Measurements from ENCODE around the gene CD300A. TPM values are rescaled to one million over a fixed set of nuclear protein-coding genes. Genes with fewer than 3 reads are reported as not detected.

CD300A gene
- total RNA-seq, 5 donors from 2014 or later (not counting 1 experiment from before 2014, with no cell fraction given), result 9.2 to 18.8 (median 12.5) TPM

DNA sequence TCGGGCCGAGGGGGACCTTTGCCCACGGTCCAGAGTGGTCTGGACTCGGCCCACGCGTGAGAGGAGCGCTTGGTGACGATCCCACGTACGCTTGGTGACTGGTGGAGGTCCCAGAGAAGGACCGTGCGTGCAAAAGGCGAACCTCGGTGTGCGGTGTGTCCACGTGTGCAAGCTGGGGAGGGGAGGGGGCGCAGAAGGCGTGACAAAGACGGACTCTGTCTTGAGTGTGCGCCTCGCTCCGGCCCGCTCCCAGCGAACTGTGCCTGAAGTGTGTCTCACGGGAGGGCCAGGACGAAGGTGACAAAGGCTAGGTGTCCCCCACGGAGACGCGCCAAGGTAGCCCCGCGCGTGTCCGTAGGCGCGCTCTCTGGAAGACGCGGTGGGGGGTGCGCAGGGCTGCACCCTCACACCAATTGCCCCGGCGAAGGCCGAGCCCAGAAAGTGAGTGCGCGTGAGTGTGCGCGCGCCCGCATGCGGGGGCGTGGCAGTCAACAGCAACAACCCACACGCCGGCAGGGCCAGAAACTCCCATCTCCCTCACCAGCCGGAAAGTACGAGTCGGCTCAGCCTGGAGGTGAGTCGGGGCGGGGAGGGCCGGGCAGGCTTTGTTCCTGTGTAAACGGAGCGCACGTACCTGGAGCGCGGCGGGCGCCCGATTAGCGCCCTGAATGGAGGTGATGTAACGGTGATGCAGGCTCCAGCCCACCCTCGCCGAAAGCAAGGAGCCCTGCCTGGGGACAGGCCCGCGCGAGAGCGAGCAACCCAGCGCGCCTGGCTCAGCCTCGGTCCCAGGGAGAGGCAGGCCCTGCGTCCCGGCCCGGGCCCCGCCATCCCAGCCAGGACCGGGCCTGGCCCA is 34.6 kb upstream of the CD300A start, which contains the start of gene GPRC5C:
Gene GPRC5C, plus strand, starts transcription at position 521 of the 856 bp plus-strand sequence. CDS start 7,689 bp downstream, outside the sequence.
- H3K4me1 ChIP-seq (ENCODE audit: control insufficient read depth in 1 of 2, extremely low read depth in 1 of 2, insufficient read depth in 2 of 2, low read length in 2 of 2), result peaks cover 0 to 25% of the 10 kb centered on the region in 2 experiments
- no peaks in the 10 kb centered on the region for H3K36me3 ChIP-seq (ENCODE audit: control insufficient read depth in 2 of 2, extremely low read depth in 1 of 2, insufficient read depth in 1 of 2, low read length in 1 of 2)
- Mint-ChIP-seq H3K27me3 (peaks cover 29 to 64% of the 10 kb centered on the region in 2 donors), H3K9me3 (no peaks in the 10 kb centered on the region), H3K36me3 (no peaks in the 10 kb centered on the region), H3K4me1 (peaks cover 0 to 19% (median 15%) of the 10 kb centered on the region in 3 donors), H3K27ac (no peak within 1 kb of the TSS), H3K4me3 (peak within 1 kb of the TSS; percentile 46 to 66 (median 62))
- ATAC-seq (replicated peaks in 1 of 4), result peak; percentile 45 to 78 (median 58)
- CTCF ChIA-PET, result no interaction called here
- peak in 23 of 35 experiments; percentile 10 to 55 (median 20) for DNase-seq
- POLR2A ChIA-PET, result no interaction called here
- H3K27ac ChIP-seq (ENCODE audit: low read length), result no peak within 1 kb of the TSS
- 1% methylated on average over 70 of the region's 81 CpGs for WGBS (ENCODE audit: insufficient coverage)
- H3K27me3 ChIP-seq (replicated peaks in 1 of 2; ENCODE audit: control insufficient read depth in 2 of 2, extremely low read depth in 1 of 2, insufficient read depth in 2 of 2, low read length in 1 of 2), result peaks cover 4 to 81% of the 10 kb centered on the region in 2 experiments
- H3K4me3 ChIP-seq (ENCODE audit: control insufficient read depth in 1 of 2, extremely low read depth in 1 of 2, low read length in 1 of 2), result peak within 1 kb of the TSS; percentile 28 to 62
- H3K9me3 ChIP-seq, result no peaks in the 10 kb centered on the region

DNA sequence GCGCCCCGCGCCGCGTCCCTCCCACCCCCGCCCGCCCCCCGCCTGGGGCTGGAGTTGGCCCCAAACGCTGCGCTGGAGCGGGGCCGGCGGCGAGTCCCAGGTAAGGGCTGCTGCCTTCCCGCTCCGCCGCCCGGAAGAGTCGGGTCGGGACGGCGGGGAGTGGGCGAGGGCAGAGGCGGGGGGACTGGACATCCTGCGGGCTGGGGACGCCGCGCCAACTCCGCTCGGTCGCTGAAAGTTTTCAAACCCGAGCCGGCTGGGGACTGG is 34.1 kb upstream of the CD300A start:
- peaks cover 4 to 78% of the 10 kb centered on the region in 2 experiments for H3K27me3 ChIP-seq (replicated peaks in 1 of 2; ENCODE audit: control insufficient read depth in 2 of 2, extremely low read depth in 1 of 2, insufficient read depth in 2 of 2, low read length in 1 of 2)
- no peaks in the 10 kb centered on the region for H3K9me3 ChIP-seq
- Mint-ChIP-seq H3K4me3 (no peak overlapping the region), H3K27ac (no peak overlapping the region), H3K36me3 (no peaks in the 10 kb centered on the region), H3K9me3 (peaks cover 0 to 4% (median 0%) of the 10 kb centered on the region in 3 donors), H3K27me3 (peaks cover 29 to 64% of the 10 kb centered on the region in 2 donors), H3K4me1 (peaks cover 0 to 19% (median 15%) of the 10 kb centered on the region in 3 donors)
- H3K27ac ChIP-seq (ENCODE audit: low read length), result no peak overlapping the region
- H3K4me1 ChIP-seq (ENCODE audit: control insufficient read depth in 1 of 2, extremely low read depth in 1 of 2, insufficient read depth in 2 of 2, low read length in 2 of 2), result peaks cover 0 to 25% of the 10 kb centered on the region in 2 experiments
- DNase-seq (no peak), ATAC-seq (replicated peaks in 1 of 4) (no peak)
- ChIA-PET POLR2A (no interaction called here), CTCF (no interaction called here)
- no peak overlapping the region for H3K4me3 ChIP-seq (ENCODE audit: control insufficient read depth in 1 of 2, extremely low read depth in 1 of 2, low read length in 1 of 2)
- WGBS (ENCODE audit: insufficient coverage), result 2% methylated on average over 30 of the region's 33 CpGs
- H3K36me3 ChIP-seq (ENCODE audit: control insufficient read depth in 2 of 2, extremely low read depth in 1 of 2, insufficient read depth in 1 of 2, low read length in 1 of 2), result no peaks in the 10 kb centered on the region

DNA sequence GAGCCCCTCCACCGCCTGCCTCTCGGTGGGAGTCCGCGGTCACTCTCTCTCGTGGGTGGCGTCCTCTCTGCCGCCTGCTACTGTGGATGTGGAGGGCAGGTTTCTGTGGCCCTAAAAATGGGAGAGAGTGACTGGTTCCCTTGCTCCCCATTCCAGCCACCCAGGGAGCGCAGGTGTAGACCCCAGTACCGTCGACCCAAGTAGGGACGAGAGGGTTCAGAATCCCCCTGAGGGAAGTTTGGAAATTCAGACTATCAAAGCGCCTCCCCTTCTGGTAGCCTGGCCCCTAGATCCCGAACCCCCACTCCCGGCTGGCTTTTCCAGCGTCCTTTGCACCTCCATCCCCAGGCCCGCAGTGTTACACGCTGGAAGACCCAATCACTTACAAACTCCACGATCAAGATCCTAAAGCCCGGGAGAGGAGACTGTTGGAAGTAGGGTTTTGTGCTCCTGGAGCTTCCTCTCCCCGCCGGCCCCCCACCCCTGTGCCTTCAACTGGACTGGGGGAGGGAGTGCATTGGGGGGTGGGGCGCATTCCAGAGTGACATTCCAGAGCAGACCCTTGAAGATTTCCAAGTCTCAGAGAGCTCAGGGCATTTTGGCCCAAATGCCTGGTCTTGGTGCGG is 33.6 kb upstream of the CD300A start:
- ATAC-seq (replicated peaks in 1 of 4) (no peak), DNase-seq (no peak)
- Mint-ChIP-seq H3K9me3 (peaks cover 1 to 5% (median 4%) of the 10 kb centered on the region in 3 donors), H3K36me3 (no peaks in the 10 kb centered on the region), H3K4me3 (peak overlapping the region in 1 of 3 donors; percentile 38), H3K27ac (no peak overlapping the region), H3K4me1 (peaks cover 0 to 19% (median 15%) of the 10 kb centered on the region in 3 donors), H3K27me3 (peaks cover 28 to 62% of the 10 kb centered on the region in 2 donors)
- Histone ChIP-seq H3K36me3 (ENCODE audit: control insufficient read depth in 2 of 2, extremely low read depth in 1 of 2, insufficient read depth in 1 of 2, low read length in 1 of 2) (no peaks in the 10 kb centered on the region), H3K4me1 (ENCODE audit: control insufficient read depth in 1 of 2, extremely low read depth in 1 of 2, insufficient read depth in 2 of 2, low read length in 2 of 2) (peaks cover 0 to 25% of the 10 kb centered on the region in 2 experiments), H3K27ac (ENCODE audit: low read length) (no peak overlapping the region), H3K4me3 (ENCODE audit: control insufficient read depth in 1 of 2, extremely low read depth in 1 of 2, low read length in 1 of 2) (no peak overlapping the region), H3K27me3 (replicated peaks in 1 of 2; ENCODE audit: control insufficient read depth in 2 of 2, extremely low read depth in 1 of 2, insufficient read depth in 2 of 2, low read length in 1 of 2) (peaks cover 4 to 73% of the 10 kb centered on the region in 2 experiments), H3K9me3 (no peaks in the 10 kb centered on the region)
- ChIA-PET POLR2A (no interaction called here), CTCF (no interaction called here)
- 22% methylated on average over 10 of the region's 23 CpGs for WGBS (ENCODE audit: insufficient coverage)

DNA sequence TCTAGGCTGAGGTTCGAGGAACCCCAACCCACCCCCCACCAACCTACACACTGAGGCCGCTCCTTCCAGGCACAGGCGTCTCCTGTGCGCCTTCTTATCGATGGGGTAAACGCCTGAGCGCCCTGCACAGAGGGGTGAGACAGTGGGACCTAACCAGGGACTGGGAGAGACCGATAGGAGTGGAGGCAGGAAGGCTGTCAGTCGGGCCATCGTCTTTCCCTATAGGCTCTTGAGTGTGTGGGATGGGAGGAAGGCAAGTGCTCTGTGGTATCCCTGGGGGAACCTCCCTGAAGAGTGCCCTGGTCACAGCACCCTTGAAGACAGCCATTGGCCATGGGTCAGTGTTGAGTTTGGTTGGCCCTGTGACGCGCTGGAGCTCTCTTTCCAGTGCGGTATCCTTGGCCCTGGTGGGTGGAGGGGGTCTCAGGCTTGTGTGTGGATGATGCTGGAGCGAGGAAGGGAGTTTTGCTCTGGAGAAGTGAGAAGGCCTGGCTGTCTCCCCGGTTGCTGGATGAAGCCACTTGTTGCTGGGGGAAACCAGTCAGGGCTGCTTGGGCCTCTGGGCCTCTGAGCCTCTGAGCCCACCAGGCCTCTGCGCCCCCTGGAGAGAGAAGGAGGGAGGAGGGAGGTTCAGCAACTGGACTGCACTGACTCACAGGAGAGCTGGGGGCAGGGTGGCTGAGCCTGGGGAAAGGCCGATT is 32.9 kb upstream of the CD300A start:
- H3K36me3 ChIP-seq (ENCODE audit: control insufficient read depth in 2 of 2, extremely low read depth in 1 of 2, insufficient read depth in 1 of 2, low read length in 1 of 2), result no peaks in the 10 kb centered on the region
- POLR2A ChIA-PET, result no interaction called here
- H3K4me3 Mint-ChIP-seq, result no peak overlapping the region
- H3K27me3 ChIP-seq (replicated peaks in 1 of 2; ENCODE audit: control insufficient read depth in 2 of 2, extremely low read depth in 1 of 2, insufficient read depth in 2 of 2, low read length in 1 of 2), result peaks cover 4 to 71% of the 10 kb centered on the region in 2 experiments
- H3K27me3 Mint-ChIP-seq, result peaks cover 24 to 59% of the 10 kb centered on the region in 2 donors
- no peaks in the 10 kb centered on the region for H3K36me3 Mint-ChIP-seq
- DNase-seq (no peak), ATAC-seq (replicated peaks in 1 of 4) (no peak)
- peaks cover 3 to 8% (median 5%) of the 10 kb centered on the region in 3 donors for H3K9me3 Mint-ChIP-seq
- WGBS (ENCODE audit: insufficient coverage), result 86% methylated on average over 10 of the region's 17 CpGs
- H3K4me1 ChIP-seq (ENCODE audit: control insufficient read depth in 1 of 2, extremely low read depth in 1 of 2, insufficient read depth in 2 of 2, low read length in 2 of 2), result peaks cover 0 to 25% of the 10 kb centered on the region in 2 experiments
- H3K4me3 ChIP-seq (ENCODE audit: control insufficient read depth in 1 of 2, extremely low read depth in 1 of 2, low read length in 1 of 2), result no peak overlapping the region
- CTCF ChIA-PET, result interaction anchor here in 1 of 2 donors (0.5 kb wide), 1 partner anchor 24 kb away, joined by 3 read pairs; no protein-coding TSS in a partner anchor
- no peaks in the 10 kb centered on the region for H3K9me3 ChIP-seq
- peak overlapping the region in 1 of 2 donors; percentile 27 for H3K27ac Mint-ChIP-seq
- H3K4me1 Mint-ChIP-seq, result peaks cover 0 to 19% (median 15%) of the 10 kb centered on the region in 3 donors
- H3K27ac ChIP-seq (ENCODE audit: low read length), result no peak overlapping the region

DNA sequence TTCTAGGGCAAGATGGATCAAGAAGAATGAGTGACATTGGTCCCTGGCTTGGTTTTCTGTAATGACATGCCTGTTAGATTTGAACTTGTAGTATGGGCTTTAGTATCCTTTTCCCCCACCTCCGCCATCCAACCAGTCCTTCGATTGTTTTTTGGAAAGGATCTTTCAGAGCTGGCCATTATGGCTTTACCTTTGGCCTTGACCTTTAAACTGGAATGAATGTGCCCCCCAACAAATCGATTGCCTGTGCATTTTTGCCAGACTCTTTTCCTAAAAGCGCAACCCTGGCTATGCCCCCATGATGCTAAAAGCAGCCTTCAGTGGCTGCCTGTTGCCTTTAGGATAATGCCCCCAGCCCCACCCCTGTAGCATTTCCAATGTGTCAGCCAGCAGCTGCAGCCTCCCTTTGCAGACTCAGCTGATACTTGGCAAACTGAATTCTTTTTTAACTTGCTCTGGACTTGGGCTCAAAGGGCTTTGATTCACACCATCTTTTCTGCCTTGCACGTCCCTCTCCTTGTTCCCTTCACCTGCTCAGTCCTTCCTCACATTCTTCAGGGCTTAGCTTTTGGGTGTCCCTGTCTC is 30.6 kb upstream of the CD300A start:
- H3K4me1 ChIP-seq (ENCODE audit: control insufficient read depth in 1 of 2, extremely low read depth in 1 of 2, insufficient read depth in 2 of 2, low read length in 2 of 2), result peaks cover 0 to 24% of the 10 kb centered on the region in 2 experiments
- no peak overlapping the region for H3K27ac ChIP-seq (ENCODE audit: low read length)
- DNase-seq (no peak), ATAC-seq (replicated peaks in 1 of 4) (no peak)
- 83% methylated on average over 3 of the region's 5 CpGs for WGBS (ENCODE audit: insufficient coverage)
- no peaks in the 10 kb centered on the region for H3K36me3 Mint-ChIP-seq
- H3K9me3 ChIP-seq, result no peaks in the 10 kb centered on the region
- POLR2A ChIA-PET, result no interaction called here
- H3K27me3 ChIP-seq (replicated peaks in 1 of 2; ENCODE audit: control insufficient read depth in 2 of 2, extremely low read depth in 1 of 2, insufficient read depth in 2 of 2, low read length in 1 of 2), result peaks cover 0 to 61% of the 10 kb centered on the region in 2 experiments
- peaks cover 3 to 16% (median 7%) of the 10 kb centered on the region in 3 donors for H3K9me3 Mint-ChIP-seq
- peaks cover 5 to 10% (median 9%) of the 10 kb centered on the region in 3 donors for H3K4me1 Mint-ChIP-seq
- H3K27me3 Mint-ChIP-seq, result peaks cover 21 to 52% of the 10 kb centered on the region in 2 donors
- no peak overlapping the region for H3K4me3 Mint-ChIP-seq
- CTCF ChIA-PET, result no interaction called here
- H3K36me3 ChIP-seq (ENCODE audit: control insufficient read depth in 2 of 2, extremely low read depth in 1 of 2, insufficient read depth in 1 of 2, low read length in 1 of 2), result no peaks in the 10 kb centered on the region
- H3K27ac Mint-ChIP-seq, result no peak overlapping the region
- H3K4me3 ChIP-seq (ENCODE audit: control insufficient read depth in 1 of 2, extremely low read depth in 1 of 2, low read length in 1 of 2), result no peak overlapping the region

DNA sequence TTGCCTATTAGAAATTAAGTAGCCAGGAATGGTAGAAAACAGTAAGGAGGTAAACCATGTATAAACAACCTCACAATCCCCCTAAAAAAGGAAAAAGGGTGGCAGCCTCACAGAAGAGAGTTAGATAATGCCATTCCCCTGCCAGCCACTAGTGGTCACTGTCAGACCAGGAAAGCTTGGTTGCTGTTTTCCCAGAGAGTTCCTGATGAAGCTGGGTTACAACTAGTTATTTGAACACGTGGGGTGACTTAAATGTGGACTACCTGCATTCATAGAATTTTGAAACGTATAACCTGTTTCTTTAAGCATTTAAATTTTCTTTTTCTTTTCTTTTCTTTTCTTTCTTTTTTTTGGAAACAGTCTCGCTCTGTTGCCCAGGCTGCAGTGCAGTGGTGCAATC is 28.7 kb upstream of the CD300A start:
- no peak overlapping the region for H3K27ac Mint-ChIP-seq
- Histone ChIP-seq H3K27ac (ENCODE audit: low read length) (no peak overlapping the region), H3K36me3 (ENCODE audit: control insufficient read depth in 2 of 2, extremely low read depth in 1 of 2, insufficient read depth in 1 of 2, low read length in 1 of 2) (no peaks in the 10 kb centered on the region), H3K9me3 (no peaks in the 10 kb centered on the region), H3K27me3 (replicated peaks in 1 of 2; ENCODE audit: control insufficient read depth in 2 of 2, extremely low read depth in 1 of 2, insufficient read depth in 2 of 2, low read length in 1 of 2) (peaks cover 0 to 51% of the 10 kb centered on the region in 2 experiments), H3K4me3 (ENCODE audit: control insufficient read depth in 1 of 2, extremely low read depth in 1 of 2, low read length in 1 of 2) (no peak overlapping the region), H3K4me1 (ENCODE audit: control insufficient read depth in 1 of 2, extremely low read depth in 1 of 2, insufficient read depth in 2 of 2, low read length in 2 of 2) (peaks cover 0 to 11% of the 10 kb centered on the region in 2 experiments)
- no peak overlapping the region for H3K4me3 Mint-ChIP-seq
- H3K36me3 Mint-ChIP-seq, result no peaks in the 10 kb centered on the region
- peaks cover 0 to 5% (median 1%) of the 10 kb centered on the region in 3 donors for H3K4me1 Mint-ChIP-seq
- peaks cover 3 to 16% (median 7%) of the 10 kb centered on the region in 3 donors for H3K9me3 Mint-ChIP-seq
- POLR2A ChIA-PET, result no interaction called here
- peaks cover 24 to 45% of the 10 kb centered on the region in 2 donors for H3K27me3 Mint-ChIP-seq
- CTCF ChIA-PET, result no interaction called here
- WGBS (ENCODE audit: insufficient coverage), result 67% methylated on average over 1 of the region's 3 CpGs
- peak in 1 of 35 experiments; percentile 39 for DNase-seq
- ATAC-seq (replicated peaks in 1 of 4), result no peak
